Large intestine (tissue), 3 donors: ENCODE data around the gene BLVRA. TPM values are rescaled to one million over a fixed set of nuclear protein-coding genes. Genes with fewer than 3 reads are reported as not detected.
"Not testable (repeated sequence)": the region's sequence is repeated elsewhere in the genome, so short reads cannot be mapped to it uniquely, and the experiment has no call there.

Experiments used
- DNase-seq, 2 donors: peaks; one replicate each; pipeline versions ENCODE4 v3.0.0 to v3.0.0-alpha.2; 2013
- H3K27ac ChIP-seq: one replicate; pipeline ENCODE4 v1.5.1; 2013; ENCODE audit warnings: low read length
- H3K27me3 ChIP-seq: 2 replicates; pipeline ENCODE4 v1.6.1; 2013; ENCODE audit warnings: low read length; ENCODE audit not compliant: control insufficient read depth, insufficient read depth
- H3K36me3 ChIP-seq: 2 replicates; pipeline ENCODE4 v1.6.1; 2013; ENCODE audit warnings: low read length; ENCODE audit not compliant: control insufficient read depth, insufficient read depth
- H3K4me1 ChIP-seq: one replicate; pipeline ENCODE4 v1.6.1; 2013; ENCODE audit warnings: low read length; ENCODE audit not compliant: control insufficient read depth, insufficient read depth
- H3K4me3 ChIP-seq: one replicate; pipeline ENCODE4 v1.5.1; 2013; ENCODE audit warnings: low read length
- H3K9me3 ChIP-seq: one replicate; pipeline ENCODE4 v1.6.1; 2013; ENCODE audit warnings: mild to moderate bottlenecking, low read depth, low read length, moderate library complexity; ENCODE audit not compliant: control insufficient read depth
- WGBS: methylation state at CpG from one replicate; pipeline ENCODE4 v1.1.5; 2013; ENCODE audit warnings: low lambda C conversion rate; ENCODE audit not compliant: insufficient coverage; 5-methylcytosine and 5-hydroxymethylcytosine counted together
- polyA plus RNA-seq: library from polyadenylated mRNA; unstranded; fragments of 120-200 nt; gene quantifications from one replicate; pipeline ENCODE4 v1.2.1, GENCODE V29; 2013

The BLVRA gene
- polyA plus RNA-seq, 1 donor: 16.9 TPM

- no peaks in the 10 kb centered on the region for H3K27me3 ChIP-seq
- DNase-seq: no peak
- no peaks in the 10 kb centered on the region for H3K4me1 ChIP-seq
- WGBS: 100% methylated on average over 1 of the region's 4 CpGs
- H3K27ac ChIP-seq: no peak overlapping the region
- H3K9me3 ChIP-seq: no peaks in the 10 kb centered on the region
- H3K4me3 ChIP-seq: no peak overlapping the region
- peaks cover under 1% of the 10 kb centered on the region for H3K36me3 ChIP-seq
Measured at GRCh38 chr7:43799605-43800004, 41.1 kb downstream of the BLVRA start.

- no peak for DNase-seq
- H3K9me3 ChIP-seq: no peaks in the 10 kb centered on the region
- H3K4me1 ChIP-seq: no peaks in the 10 kb centered on the region
- H3K27me3 ChIP-seq: no peaks in the 10 kb centered on the region
- H3K36me3 ChIP-seq: peaks cover 7% of the 10 kb centered on the region
- H3K4me3 ChIP-seq: no peak overlapping the region
- no CpG with 5 or more reads among the region's 2 CpGs for WGBS
- H3K27ac ChIP-seq: no peak overlapping the region
Measured at GRCh38 chr7:43803865-43804264, 45.4 kb downstream of the BLVRA start.

- Histone ChIP-seq H3K36me3 (peaks cover 7% of the 10 kb centered on the region), H3K27me3 (no peaks in the 10 kb centered on the region), H3K4me3 (no peak overlapping the region), H3K27ac (no peak overlapping the region), H3K4me1 (no peaks in the 10 kb centered on the region), H3K9me3 (no peaks in the 10 kb centered on the region)
- no CpG with 5 or more reads among the region's 11 CpGs for WGBS
- DNase-seq: no peak
Measured at GRCh38 chr7:43808410-43808809, 49.9 kb downstream of the BLVRA start.

GRCh38 chr7:43810195-43810941 is 51.9 kb downstream of the BLVRA start:
- not testable (repeated sequence) for H3K36me3 ChIP-seq, H3K9me3 ChIP-seq, H3K27me3 ChIP-seq, DNase-seq, H3K4me3 ChIP-seq, H3K27ac ChIP-seq, H3K4me1 ChIP-seq
- 87% methylated on average over 3 of the region's 16 CpGs for WGBS

- Histone ChIP-seq H3K4me1 (peaks cover 7% of the 10 kb centered on the region), H3K4me3 (no peak overlapping the region), H3K36me3 (no peaks in the 10 kb centered on the region), H3K27ac (no peak overlapping the region), H3K9me3 (no peaks in the 10 kb centered on the region), H3K27me3 (peaks cover 2% of the 10 kb centered on the region)
- no CpG with 5 or more reads among the region's 3 CpGs for WGBS
- DNase-seq: no peak
Measured at GRCh38 chr7:43815373-43815772, 56.9 kb downstream of the BLVRA start.

GRCh38 chr7:43816046-43816797 is 57.7 kb downstream of the BLVRA start:
- H3K27me3 ChIP-seq, H3K36me3 ChIP-seq, H3K4me3 ChIP-seq, H3K9me3 ChIP-seq, H3K4me1 ChIP-seq, H3K27ac ChIP-seq, DNase-seq: not testable (repeated sequence)
- WGBS: 80% methylated on average over 1 of the region's 2 CpGs

GRCh38 chr7:43823425-43823824 is 64.9 kb downstream of the BLVRA start:
- not testable (repeated sequence) for H3K27ac ChIP-seq, H3K9me3 ChIP-seq, H3K36me3 ChIP-seq, H3K27me3 ChIP-seq, DNase-seq, H3K4me3 ChIP-seq
- H3K4me1 ChIP-seq: peaks cover 14% of the 10 kb centered on the region
- 100% methylated on average over 1 of the region's 7 CpGs for WGBS

- DNase-seq: no peak
- peaks cover 14% of the 10 kb centered on the region for H3K4me1 ChIP-seq
- no peaks in the 10 kb centered on the region for H3K9me3 ChIP-seq
- no peaks in the 10 kb centered on the region for H3K27me3 ChIP-seq
- no peak overlapping the region for H3K27ac ChIP-seq
- no peak overlapping the region for H3K4me3 ChIP-seq
- no CpG with 5 or more reads among the region's 6 CpGs for WGBS
- no peaks in the 10 kb centered on the region for H3K36me3 ChIP-seq
Measured at GRCh38 chr7:43823941-43824340, 65.5 kb downstream of the BLVRA start.

- DNase-seq: peak in 1 of 2 donors; percentile 41
- H3K27ac ChIP-seq: not testable (repeated sequence)
- WGBS: no CpG with 5 or more reads among the region's 12 CpGs
Measured at GRCh38 chr7:43824513-43824912, 66.0 kb downstream of the BLVRA start.

GRCh38 chr7:43824963-43825362 is 66.5 kb downstream of the BLVRA start:
- no CpG with 5 or more reads among the region's 1 CpG for WGBS
- H3K36me3 ChIP-seq: no peaks in the 10 kb centered on the region
- H3K27ac ChIP-seq: no peak overlapping the region
- H3K27me3 ChIP-seq: no peaks in the 10 kb centered on the region
- H3K4me1 ChIP-seq: peaks cover 14% of the 10 kb centered on the region
- peak in 1 of 2 donors; percentile 17 for DNase-seq
- H3K4me3 ChIP-seq: no peak overlapping the region
- H3K9me3 ChIP-seq: no peaks in the 10 kb centered on the region

More at GRCh38 chr7:43824513-43824912, 66.0 kb downstream of the BLVRA start:
- not testable (repeated sequence) for H3K27me3 ChIP-seq, H3K36me3 ChIP-seq, H3K9me3 ChIP-seq, H3K4me3 ChIP-seq
- H3K4me1 ChIP-seq: peaks cover 14% of the 10 kb centered on the region
